T-helper 17 cell (primary cell): ENCODE measurements around the gene NISCH. TPM values are rescaled to one million over a fixed set of nuclear protein-coding genes. Genes with fewer than 3 reads are reported as not detected.
"Not testable (repeated sequence)": the region's sequence is repeated elsewhere in the genome, so short reads cannot be mapped to it uniquely, and the experiment has no call there.

Experiments
- ATAC-seq: fragments of 150-1000 bp; cut with Tn5 transposase; 2 replicates; pipeline ENCODE4 v1.10.0; 2021; ENCODE audit warnings: mild to moderate bottlenecking, moderate library complexity
- DNase-seq, 3 donors: peaks; one replicate each; pipeline versions ENCODE4 v3.0.0 to v3.0.0-alpha.2; 2020 to 2021
- H3K9me3 ChIP-seq: one replicate; pipeline ENCODE4 v1.7.0; 2013; ENCODE audit warnings: low read length, mild to moderate bottlenecking; ENCODE audit not compliant: control insufficient read depth, poor library complexity, severe bottlenecking
- H3K27ac Mint-ChIP-seq: one replicate; pipeline ENCODE4 v1.8.0; 2022; ENCODE audit warnings: mild to moderate bottlenecking, moderate library complexity, mixed read lengths
- H3K27me3 Mint-ChIP-seq: one replicate; pipeline ENCODE4 v1.8.0; 2022; ENCODE audit warnings: mixed read lengths
- H3K36me3 Mint-ChIP-seq: one replicate; pipeline ENCODE4 v1.8.0; 2022; ENCODE audit warnings: low read depth, mixed read lengths
- H3K4me1 Mint-ChIP-seq: one replicate; pipeline ENCODE4 v1.8.0; 2022; ENCODE audit warnings: mild to moderate bottlenecking, mixed read lengths
- H3K4me3 Mint-ChIP-seq: one replicate; pipeline ENCODE4 v1.8.0; 2022; ENCODE audit warnings: mild to moderate bottlenecking, moderate library complexity, mixed read lengths
- total RNA-seq, 4 donors: library from RNA in 2 of 4; stranded (reverse) in 2 of 4; gene quantifications; one replicate each; pipeline ENCODE4 v1.2.3 and lab custom pipeline; 2022 to 2026

Gene NISCH
- total RNA-seq, 2 donors from 2014 or later = 121 to 146 TPM

DNA sequence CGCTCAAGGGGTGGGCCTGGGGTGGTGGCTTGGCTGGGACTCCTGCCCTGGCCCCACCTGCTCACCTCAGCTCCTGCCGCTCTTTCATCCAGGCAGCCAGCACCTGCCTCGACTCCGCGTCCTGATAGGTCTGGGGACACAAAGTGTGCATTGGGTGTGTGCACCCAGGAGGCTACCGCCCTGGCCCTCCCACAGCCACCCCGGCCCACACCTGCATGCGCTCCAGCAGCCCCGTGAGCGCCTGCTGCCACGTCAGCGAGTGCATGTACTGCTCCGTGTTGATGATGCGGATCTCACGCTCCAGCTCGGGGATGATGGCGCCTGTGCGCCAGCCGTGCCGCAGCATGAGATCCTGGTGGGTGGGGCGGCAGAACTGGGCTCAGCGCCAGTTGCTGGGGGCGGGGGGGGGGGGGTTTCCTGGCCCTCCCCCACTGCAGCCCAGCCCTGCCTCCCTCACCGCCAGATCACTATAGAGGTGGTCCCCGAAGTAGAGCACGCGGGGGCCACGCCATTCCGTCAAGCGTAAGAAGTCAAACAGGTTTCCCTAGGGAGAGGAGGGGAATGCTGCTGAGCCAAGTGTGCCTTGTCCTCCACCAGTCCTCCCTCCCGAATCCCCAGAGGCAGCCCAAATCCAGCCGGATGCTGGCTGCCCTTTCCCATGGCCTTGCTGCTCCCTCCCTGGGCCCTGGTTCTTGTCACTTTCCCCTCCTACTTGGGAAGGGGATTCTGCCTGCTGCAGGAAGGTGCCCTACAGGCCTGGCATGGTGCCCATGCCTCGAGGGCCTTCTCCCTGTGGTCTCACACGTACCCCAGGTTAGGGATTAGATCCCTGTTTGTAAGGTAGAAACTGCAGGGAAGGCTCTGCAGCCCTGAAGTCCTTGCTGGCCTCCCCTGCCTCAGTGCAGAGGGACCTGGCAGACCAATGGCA is 69.6 kb downstream of the NISCH start:
- no peaks in the 10 kb centered on the region for H3K9me3 ChIP-seq
- Mint-ChIP-seq H3K27ac (peak overlapping the region; percentile 43), H3K27me3 (no peaks in the 10 kb centered on the region), H3K36me3 (no peaks in the 10 kb centered on the region), H3K4me3 (no peak overlapping the region), H3K4me1 (peaks cover 2% of the 10 kb centered on the region)
- ATAC-seq (no peak), DNase-seq (peak in 1 of 3 donors; percentile 2)

DNA sequence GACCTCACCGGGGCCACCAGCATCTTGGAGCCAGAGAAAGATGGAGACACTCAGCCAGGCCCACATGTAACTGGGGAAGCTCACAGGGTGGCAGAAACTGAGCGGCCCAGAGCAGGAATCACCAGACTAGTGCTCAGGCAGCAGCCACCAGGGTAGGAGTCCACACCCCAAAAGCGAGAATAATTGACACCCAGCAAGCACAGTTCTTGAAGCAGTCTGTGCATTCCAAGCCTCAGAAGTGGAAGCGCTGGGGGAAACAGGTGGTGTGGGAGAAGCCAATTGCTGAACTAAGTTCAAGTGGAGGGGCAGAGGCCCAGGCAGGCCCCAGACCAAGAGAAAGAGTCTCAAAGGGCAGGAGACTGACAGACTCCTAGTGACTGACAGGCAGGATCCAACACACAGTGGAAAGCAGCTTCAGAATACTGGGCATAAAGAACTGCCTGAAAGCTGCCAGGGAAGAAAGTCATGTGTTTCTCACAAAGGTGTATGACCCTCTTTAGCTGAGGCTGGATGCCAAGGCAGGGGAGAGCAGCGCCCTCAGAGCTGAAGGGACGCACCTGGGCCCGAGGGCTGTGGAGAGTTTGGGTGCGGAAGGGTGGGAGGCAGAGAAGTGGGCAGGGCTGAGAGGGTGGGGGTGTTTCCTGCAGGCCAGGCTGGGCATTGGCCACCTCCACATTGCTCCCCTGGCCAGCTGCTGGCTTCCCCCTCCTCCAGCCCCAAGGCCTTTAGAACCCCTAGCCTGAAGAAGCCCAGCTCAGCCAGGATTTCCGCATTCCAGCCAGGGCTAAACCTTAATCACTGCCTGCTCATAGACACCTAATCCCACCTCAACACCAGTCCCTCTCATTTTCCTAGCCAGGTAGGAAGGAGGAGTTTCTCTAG is 70.5 kb downstream of the NISCH start:
- Mint-ChIP-seq H3K4me1 (peaks cover under 1% of the 10 kb centered on the region), H3K4me3 (no peak overlapping the region), H3K27me3 (no peaks in the 10 kb centered on the region), H3K36me3 (no peaks in the 10 kb centered on the region), H3K27ac (peak overlapping the region; percentile 43)
- ATAC-seq (no peak), DNase-seq (peak in 2 of 3 donors; percentile 1 to 11)
- H3K9me3 ChIP-seq = no peaks in the 10 kb centered on the region

DNA sequence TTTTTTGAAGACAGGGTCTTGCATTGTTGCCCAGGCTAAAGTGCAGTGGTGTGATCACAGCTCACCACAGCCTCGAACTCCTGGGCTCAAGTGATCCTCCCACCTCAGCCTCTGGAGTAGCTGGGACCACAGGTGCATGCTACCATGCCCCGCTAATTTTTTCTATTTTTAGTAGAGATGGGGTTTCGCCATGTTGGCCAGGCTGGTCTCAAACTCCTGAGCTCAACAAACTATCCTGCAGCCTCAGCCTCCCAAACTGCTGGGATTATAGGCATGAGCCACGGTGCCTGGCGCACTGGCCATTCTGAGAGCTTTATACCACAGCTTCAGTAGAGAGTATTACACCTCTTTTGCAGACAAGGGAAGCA is 71.3 kb downstream of the NISCH start:
- not testable (repeated sequence) for H3K27me3 Mint-ChIP-seq, H3K4me1 Mint-ChIP-seq, H3K27ac Mint-ChIP-seq, H3K9me3 ChIP-seq, H3K36me3 Mint-ChIP-seq, H3K4me3 Mint-ChIP-seq, DNase-seq, ATAC-seq

DNA sequence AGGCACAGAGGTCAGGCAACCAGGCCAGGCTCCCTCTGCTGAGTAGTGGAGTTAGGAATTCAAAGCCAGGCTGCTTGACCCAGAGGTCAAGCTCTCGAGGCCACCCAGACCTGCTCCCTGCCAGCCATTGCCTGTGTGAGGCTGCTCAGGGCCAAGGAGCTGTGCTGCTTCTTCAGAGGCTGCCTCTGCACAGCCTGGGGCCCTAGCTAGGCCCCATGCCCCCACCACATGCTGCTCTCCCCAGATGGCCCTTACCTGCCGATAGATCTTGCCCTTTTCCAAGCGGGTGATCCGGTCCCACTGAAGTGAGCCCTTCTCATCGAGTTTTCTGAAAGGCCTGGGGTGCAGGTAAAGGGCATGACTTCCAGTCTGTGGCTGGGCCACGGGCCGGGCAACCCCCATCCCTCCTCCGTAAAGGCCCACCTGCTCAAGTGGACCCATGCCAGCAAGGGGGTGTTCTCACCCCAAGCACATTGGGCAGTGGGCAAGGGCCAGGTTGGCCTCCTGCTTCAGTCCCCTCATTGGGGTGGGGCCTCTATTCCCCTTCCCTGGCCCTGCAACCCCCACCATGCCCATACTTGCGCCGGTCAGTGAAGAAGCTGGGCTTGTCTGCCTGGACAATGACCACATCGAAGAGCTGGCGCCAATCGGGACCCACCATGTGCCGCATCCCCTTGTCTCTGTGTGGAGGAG is 71.8 kb downstream of the NISCH start:
- Mint-ChIP-seq H3K4me1 (no peaks in the 10 kb centered on the region), H3K4me3 (no peak overlapping the region), H3K36me3 (no peaks in the 10 kb centered on the region), H3K27ac (no peak overlapping the region), H3K27me3 (no peaks in the 10 kb centered on the region)
- ATAC-seq (no peak), DNase-seq (no peak)
- no peaks in the 10 kb centered on the region for H3K9me3 ChIP-seq

DNA sequence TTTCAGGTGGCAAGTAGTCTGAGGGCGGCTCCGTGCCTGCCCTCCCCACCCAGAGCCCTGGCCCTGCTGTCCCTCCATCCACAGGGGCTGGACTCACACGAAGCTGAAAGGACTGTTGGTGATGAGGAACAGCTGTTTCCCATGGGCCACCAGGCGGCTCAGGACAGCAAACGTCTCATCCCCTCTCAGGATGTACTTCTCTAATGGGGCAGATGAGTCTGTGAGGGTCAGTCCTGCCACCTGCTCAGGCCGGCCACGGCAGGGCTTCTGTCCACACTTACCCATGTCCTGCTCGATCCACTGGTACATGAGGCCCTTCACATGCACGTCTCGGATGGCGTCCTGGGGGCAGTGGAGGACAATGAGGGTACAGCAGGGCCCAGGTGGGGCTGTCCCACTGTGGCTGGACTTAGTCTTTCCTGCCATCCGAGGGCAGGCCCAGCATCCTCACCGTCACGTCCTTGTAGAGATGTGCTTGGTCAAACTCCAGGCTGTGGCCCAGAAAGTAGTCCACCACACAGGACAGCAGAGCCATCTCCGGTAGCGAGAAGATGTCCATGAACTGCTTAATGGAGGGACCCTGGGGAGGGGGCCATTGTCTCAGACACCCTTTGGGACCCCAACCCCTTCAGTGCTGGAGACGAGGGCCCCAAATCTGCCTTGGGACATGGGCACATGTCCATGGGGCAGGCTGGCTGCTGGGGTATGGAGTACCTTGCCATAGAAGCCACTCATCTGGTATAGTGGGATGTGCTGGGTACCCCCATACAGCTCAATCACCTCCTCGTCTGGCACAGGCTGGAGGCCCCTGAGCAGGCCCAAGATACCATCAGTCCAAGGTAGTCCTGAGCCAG is 72.6 kb downstream of the NISCH start:
- Mint-ChIP-seq H3K4me1 (no peaks in the 10 kb centered on the region), H3K4me3 (no peak overlapping the region), H3K27me3 (no peaks in the 10 kb centered on the region), H3K36me3 (no peaks in the 10 kb centered on the region), H3K27ac (no peak overlapping the region)
- H3K9me3 ChIP-seq = no peaks in the 10 kb centered on the region
- DNase-seq (no peak), ATAC-seq (no peak)

DNA sequence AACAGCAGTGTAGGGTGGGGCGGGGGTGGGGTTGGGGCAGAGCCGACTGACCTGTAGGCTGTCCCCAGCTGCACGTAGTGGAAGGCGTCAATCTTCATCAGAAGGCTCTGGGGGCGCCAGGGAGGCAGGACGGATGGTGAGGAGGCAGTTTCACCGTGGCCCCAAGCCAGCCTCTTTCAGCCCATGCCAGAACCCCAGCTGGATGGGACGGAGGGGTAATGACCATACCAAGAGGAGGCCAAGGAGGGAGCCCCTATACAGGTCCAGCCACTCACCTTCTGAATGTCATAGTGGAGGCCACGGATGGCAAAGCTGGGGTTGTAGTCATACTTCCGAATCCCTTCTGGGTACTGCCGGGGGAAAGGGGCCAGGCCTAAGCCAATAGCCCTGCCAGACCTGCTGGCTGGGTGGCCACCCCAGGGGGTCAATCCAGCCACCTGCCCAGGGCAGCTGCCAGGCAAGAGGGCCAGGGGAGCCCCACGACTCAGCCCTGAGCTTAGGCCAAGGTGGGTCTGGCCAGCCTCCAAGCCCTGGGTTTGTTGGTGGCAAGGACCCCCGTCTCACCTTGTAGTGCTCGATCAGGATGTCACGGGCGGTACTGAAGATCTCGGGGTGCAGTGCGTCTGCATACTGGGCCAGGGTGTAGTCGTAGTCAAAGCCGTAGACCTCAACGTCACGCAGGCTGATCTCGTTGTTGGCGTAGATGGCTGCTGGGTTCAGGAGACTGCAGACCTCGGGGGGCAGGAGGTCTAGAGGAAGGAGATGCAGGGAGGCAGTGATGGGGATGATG is 73.4 kb downstream of the NISCH start:
- Mint-ChIP-seq H3K27ac (no peak overlapping the region), H3K4me1 (no peaks in the 10 kb centered on the region), H3K27me3 (no peaks in the 10 kb centered on the region), H3K4me3 (no peak overlapping the region), H3K36me3 (no peaks in the 10 kb centered on the region)
- H3K9me3 ChIP-seq = no peaks in the 10 kb centered on the region
- DNase-seq (no peak), ATAC-seq (no peak)

DNA sequence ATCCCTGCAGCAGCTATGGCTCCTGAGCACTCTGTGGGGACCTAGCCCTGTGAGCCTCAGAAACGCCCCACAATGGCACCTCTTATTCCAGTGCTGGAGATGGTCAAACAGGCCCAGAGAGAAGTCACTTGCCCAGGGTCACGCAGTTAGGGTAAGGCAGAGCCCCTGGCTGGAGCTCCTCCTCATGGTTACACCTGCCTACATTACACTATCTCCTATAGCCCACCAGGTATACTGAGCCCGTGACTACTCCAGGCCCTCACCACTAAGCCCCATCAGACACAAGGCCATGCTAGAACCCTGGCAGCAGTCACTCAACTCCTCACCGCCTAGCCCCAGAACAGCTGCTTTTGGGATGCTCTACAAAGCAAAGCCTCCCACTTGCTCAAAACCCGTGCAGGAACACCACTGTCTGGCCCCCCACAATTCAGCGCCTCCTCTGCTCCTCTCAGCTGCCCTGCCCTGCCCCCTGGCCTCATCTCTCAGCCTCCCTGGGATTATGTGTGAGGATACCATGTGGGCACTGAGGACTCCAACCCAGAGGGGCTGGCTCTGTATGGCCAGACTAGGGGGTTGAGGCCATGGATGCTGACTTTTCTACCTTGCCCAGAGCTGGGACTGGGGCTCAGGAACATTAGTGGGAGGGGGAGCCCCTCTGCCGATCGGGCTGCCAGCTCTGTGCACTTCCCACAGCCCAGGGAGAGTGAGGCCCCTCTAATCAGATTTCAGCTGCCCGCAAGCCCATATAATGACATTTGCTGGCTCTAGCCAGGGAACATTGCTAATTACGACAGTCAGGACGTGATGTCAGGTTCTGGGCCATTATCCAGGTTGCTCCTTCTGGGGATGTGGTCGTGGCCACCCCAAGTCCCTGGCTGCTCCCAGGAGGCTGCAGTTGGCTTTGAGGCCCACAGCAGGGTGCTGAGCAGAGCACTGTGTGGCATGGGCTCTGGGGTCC is 74.3 kb downstream of the NISCH start:
- DNase-seq = no peak

DNA sequence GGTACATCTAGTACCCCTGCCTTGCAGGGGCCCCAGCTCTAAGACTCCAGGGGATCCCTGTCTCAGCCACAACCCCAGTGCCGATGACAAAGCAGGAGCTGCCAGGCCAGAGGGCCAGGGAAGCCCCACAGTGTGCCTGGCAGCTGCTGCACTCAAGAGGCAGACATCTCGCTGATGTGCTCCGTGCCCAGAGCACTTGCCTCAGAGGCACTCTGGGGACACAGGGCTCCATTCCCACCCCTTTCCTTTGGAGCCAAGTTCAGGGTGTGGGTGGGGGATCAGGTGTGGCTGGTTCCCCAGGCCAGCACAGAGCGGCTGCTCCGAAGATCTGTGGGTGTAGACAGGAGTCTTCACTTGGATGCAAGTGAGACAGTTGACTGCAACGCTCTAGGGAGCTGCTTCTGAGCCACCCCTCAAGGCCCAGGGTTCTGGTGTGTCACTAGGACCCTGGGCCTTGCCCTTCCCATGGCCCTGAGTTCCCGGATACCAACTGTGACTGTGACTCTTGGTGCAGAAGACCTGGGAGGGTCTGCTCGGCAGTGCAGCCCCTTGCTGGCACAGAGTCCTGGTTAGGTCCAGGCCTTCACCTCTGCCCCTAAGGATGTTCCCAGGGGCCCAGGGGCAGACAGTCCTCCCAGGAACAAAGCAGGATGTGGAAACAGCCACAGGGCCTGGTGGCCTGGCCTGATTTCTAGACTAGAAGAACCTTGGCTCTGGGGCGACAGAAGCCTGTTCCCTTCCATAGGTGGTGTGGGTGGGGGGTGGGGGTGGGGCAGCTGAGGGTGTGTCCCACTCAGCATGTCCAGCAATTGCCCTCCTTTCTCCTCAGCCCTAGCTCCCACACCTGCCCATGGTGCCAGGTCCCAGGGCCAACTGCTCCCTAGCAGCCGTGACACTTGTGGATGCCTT is 75.8 kb downstream of the NISCH start:
- Mint-ChIP-seq H3K27me3 (no peaks in the 10 kb centered on the region), H3K36me3 (no peaks in the 10 kb centered on the region), H3K4me3 (no peak overlapping the region), H3K4me1 (peaks cover 5% of the 10 kb centered on the region), H3K27ac (no peak overlapping the region)
- no peak for DNase-seq
- H3K9me3 ChIP-seq = no peaks in the 10 kb centered on the region
- ATAC-seq = no peak

More for the DNA sequence above, 74.3 kb downstream of the NISCH start:
- Mint-ChIP-seq H3K27me3 (no peaks in the 10 kb centered on the region), H3K36me3 (no peaks in the 10 kb centered on the region), H3K4me3 (no peak overlapping the region), H3K27ac (no peak overlapping the region), H3K4me1 (peaks cover 2% of the 10 kb centered on the region)
- no peaks in the 10 kb centered on the region for H3K9me3 ChIP-seq
- no peak for ATAC-seq

DNA sequence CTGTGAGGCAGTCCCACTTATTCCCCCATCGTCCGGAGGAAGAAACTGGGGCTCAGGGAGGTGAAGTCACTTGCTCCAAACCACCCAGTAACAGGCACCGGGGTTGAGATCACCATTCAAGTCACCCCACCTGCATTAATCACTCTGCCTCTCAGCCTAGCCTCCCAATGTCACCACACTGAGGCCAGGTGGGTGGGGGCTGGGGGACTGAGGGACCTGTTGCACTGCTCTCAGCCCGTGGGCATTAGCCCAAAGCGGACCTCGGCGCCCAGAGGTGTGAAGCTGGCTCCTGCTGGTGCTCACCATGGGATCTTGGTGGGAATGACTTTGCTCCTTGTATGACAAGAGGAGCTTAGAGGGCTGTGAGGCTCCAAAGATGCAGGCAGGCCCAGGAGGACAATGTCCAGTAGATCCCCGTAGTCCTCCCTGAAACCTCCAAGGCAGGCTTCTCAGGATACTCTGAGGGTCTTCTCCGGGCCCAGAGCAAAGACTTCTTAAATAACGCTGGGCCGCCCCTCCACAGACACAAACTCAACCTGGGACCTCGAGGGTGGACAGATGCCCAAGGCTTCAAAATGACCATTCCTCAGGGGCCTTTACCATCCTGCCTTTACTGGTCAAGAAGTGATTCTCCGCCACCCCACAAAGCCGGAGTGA is 76.6 kb downstream of the NISCH start:
- H3K4me3 Mint-ChIP-seq = peak overlapping the region; percentile 67
- H3K9me3 ChIP-seq = no peaks in the 10 kb centered on the region
- peaks cover 2% of the 10 kb centered on the region for H3K36me3 Mint-ChIP-seq
- H3K27me3 Mint-ChIP-seq = no peaks in the 10 kb centered on the region
- peaks cover 9% of the 10 kb centered on the region for H3K4me1 Mint-ChIP-seq
- peak overlapping the region; percentile 70 for H3K27ac Mint-ChIP-seq
- DNase-seq (no peak), ATAC-seq (no peak)

DNA sequence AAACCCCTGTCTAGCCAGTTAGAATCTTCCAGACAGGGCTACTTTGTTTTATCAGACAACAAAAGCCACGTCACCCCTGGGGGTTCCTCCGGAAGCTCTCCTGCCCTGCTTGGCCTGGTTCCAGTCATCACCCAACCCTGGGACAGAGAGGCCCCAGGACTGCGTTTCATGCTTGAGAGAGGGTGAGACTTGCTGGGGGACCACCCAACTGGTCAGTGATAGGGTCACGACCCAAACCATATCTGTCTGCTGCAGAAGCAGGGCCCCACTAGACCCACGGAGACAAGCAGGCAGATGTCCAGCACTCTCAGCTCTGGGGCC is 77.1 kb downstream of the NISCH start:
- H3K4me3 Mint-ChIP-seq = peak overlapping the region; percentile 67
- peak overlapping the region; percentile 70 for H3K27ac Mint-ChIP-seq
- peaks cover 11% of the 10 kb centered on the region for H3K4me1 Mint-ChIP-seq
- no peaks in the 10 kb centered on the region for H3K27me3 Mint-ChIP-seq
- no peaks in the 10 kb centered on the region for H3K9me3 ChIP-seq
- peaks cover 2% of the 10 kb centered on the region for H3K36me3 Mint-ChIP-seq
- peak in 1 of 3 donors; percentile 31 for DNase-seq
- no peak for ATAC-seq
